T-helper 2 cell treated with Interferon-gamma antibody and Interleukin-4, amounts not matched to agents 5 μg/mL and 100 μg/mL, for 36 hours (primary cell): Measurements from ENCODE around the gene PKP3.
"Not testable (repeated sequence)": the region's sequence is repeated elsewhere in the genome, so short reads cannot be mapped to it uniquely, and the experiment has no call there.

ENCODE experiments used
- DNase-seq: peaks from one replicate; pipeline ENCODE4 v3.0.0; 2021; ENCODE audit warnings: low spot score
- H3K27ac Mint-ChIP-seq: one replicate; pipeline ENCODE4 v1.8.0; 2021; ENCODE audit warnings: mild to moderate bottlenecking, mixed read lengths
- H3K27me3 Mint-ChIP-seq: one replicate; pipeline ENCODE4 v1.8.0; 2021; ENCODE audit warnings: low read depth, mixed read lengths
- H3K36me3 Mint-ChIP-seq: one replicate; pipeline ENCODE4 v1.8.0; 2021; ENCODE audit warnings: low read depth, mixed read lengths
- H3K4me1 Mint-ChIP-seq: one replicate; pipeline ENCODE4 v1.8.0; 2021; ENCODE audit warnings: low read depth, mixed read lengths
- H3K4me3 Mint-ChIP-seq: one replicate; pipeline ENCODE4 v1.8.0; 2022; ENCODE audit warnings: mild to moderate bottlenecking, moderate library complexity, mixed read lengths
- H3K9me3 Mint-ChIP-seq: one replicate; pipeline ENCODE4 v1.8.0; 2021; ENCODE audit warnings: mixed read lengths

PKP3 gene

DNA sequence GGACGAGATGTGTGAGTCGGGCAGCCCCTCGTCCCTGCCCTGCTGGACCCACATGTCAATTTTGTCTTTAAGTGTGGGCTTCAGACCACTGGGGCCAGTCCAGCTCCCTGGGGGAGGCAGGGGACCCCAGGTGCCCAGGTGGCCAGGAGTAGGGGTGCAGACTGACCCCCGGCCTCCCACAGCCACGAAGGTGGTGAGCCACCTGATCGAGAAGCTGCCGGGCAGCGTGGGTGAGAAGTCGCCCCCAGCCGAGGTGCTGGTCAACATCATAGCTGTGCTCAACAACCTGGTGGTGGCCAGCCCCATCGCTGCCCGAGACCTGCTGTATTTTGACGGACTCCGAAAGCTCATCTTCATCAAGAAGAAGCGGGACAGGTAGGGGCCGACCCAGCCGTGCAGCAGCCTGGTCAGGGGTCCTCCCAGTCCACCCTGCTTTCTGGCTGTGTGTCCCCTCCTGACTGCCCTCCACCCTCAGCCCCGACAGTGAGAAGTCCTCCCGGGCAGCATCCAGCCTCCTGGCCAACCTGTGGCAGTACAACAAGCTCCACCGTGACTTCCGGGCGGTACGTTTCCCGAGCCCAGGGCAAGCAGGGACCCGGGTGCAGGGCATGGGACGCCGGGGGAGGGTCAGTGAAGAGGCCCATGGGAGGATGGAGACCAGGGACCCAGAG is 9.9 kb downstream of the PKP3 start:
- Mint-ChIP-seq H3K27ac (no peak overlapping the region), H3K27me3 (peaks cover 5% of the 10 kb centered on the region), H3K4me3 (no peak overlapping the region), H3K36me3 (peaks cover 2% of the 10 kb centered on the region), H3K4me1 (peaks cover 3% of the 10 kb centered on the region), H3K9me3 (no peaks in the 10 kb centered on the region)
- DNase-seq, result no peak

- Mint-ChIP-seq H3K27ac (peak overlapping the region; percentile 49), H3K9me3 (no peaks in the 10 kb centered on the region), H3K4me3 (peak overlapping the region; percentile 12), H3K27me3 (peaks cover 2% of the 10 kb centered on the region), H3K4me1 (peaks cover 3% of the 10 kb centered on the region), H3K36me3 (peaks cover 2% of the 10 kb centered on the region)
- DNase-seq, result no peak
Observed at GRCh38 chr11:404551-405264, 10.7 kb downstream of the PKP3 start.

- H3K4me1 Mint-ChIP-seq, result peaks cover 3% of the 10 kb centered on the region
Observed at GRCh38 chr11:405323-405953, 11.4 kb downstream of the PKP3 start.

GRCh38 chr11:405954-406795 is 12.2 kb downstream of the PKP3 start:
- Mint-ChIP-seq H3K4me1 (peaks cover 3% of the 10 kb centered on the region), H3K27me3 (no peaks in the 10 kb centered on the region), H3K9me3 (no peaks in the 10 kb centered on the region), H3K36me3 (peaks cover 2% of the 10 kb centered on the region), H3K27ac (peak overlapping the region; percentile 52), H3K4me3 (no peak overlapping the region)
- DNase-seq, result no peak

More at GRCh38 chr11:405323-405953, 11.4 kb downstream of the PKP3 start:
- no peaks in the 10 kb centered on the region for H3K9me3 Mint-ChIP-seq
- no peaks in the 10 kb centered on the region for H3K27me3 Mint-ChIP-seq
- H3K36me3 Mint-ChIP-seq, result peaks cover 2% of the 10 kb centered on the region
- H3K27ac Mint-ChIP-seq, result peak overlapping the region; percentile 83
- no peak for DNase-seq
- peak overlapping the region; percentile 59 for H3K4me3 Mint-ChIP-seq

- H3K9me3 Mint-ChIP-seq, result no peaks in the 10 kb centered on the region
- H3K27me3 Mint-ChIP-seq, result no peaks in the 10 kb centered on the region
- peak; percentile 86 for DNase-seq
- H3K4me1 Mint-ChIP-seq, result peaks cover 3% of the 10 kb centered on the region
- H3K36me3 Mint-ChIP-seq, result peaks cover 2% of the 10 kb centered on the region
- H3K27ac Mint-ChIP-seq, result no peak overlapping the region
- no peak overlapping the region for H3K4me3 Mint-ChIP-seq
Observed at GRCh38 chr11:406796-407650, 13.0 kb downstream of the PKP3 start.

DNA sequence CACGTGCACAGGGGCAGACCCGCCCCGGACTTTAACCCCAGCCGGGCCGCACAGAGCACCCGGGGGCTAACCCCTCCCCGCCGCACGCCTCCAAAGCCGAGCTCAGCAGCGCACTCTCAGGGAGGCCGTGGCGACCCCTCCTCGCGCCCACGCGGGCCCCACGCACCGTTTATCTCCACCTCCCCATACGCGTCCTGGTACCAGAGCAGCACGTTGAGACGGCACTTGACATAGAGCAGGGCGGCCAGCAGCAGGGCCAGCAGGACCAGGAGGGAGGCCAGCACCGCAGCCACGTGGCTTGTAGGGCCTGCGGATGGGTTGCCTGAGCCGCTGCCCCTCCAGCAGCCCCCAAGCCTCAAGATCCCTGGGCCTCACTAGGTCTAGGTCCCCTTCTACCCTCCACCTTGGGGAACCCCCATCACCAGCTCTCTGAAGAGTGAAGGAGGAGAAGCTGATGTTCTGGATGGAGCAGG is 13.7 kb downstream of the PKP3 start:
- Mint-ChIP-seq H3K9me3 (no peaks in the 10 kb centered on the region), H3K27ac (peak overlapping the region; percentile 26), H3K4me1 (peaks cover 3% of the 10 kb centered on the region), H3K4me3 (peak overlapping the region; percentile 26), H3K27me3 (no peaks in the 10 kb centered on the region), H3K36me3 (peaks cover 2% of the 10 kb centered on the region)
- no peak for DNase-seq

DNA sequence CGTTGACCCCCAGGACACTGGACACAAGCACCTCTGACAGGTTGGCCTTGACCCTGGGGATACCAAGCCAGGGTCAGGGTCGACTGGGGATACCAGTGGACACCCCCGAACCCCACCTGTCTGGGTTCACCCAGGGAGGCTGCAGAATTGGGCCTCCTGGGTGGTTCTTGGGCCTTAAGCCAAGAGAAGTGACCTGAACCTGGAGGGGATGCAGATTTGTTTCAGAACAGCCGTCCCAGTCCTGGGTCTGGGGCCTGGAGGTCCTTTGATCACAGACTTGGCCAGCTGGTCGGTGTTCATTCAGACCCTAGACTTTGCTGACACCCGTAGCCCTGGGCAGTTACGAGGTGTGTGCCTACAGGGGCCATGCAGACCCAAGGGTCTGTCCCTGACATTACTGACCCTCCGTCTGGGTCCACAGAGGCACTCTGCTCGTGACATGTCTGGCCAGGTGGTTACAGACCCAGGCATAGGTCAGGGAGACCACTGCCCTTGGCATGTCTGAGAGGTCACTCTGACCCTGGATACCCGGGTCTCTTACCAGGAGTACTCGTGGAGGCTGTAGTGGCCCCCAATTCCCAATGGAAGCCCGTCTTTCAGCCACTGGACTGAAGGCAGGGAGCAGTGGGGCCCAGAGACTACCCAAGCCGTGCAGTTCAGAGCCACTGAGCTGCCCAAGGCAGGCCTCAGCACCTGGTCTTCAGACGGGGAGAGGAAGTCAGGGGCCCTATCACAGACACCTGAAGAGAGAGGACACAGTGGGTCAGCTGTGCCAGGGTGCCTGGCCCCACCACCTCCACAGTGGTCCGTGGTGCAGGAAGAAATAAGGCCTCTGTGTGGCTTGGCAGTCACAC is 14.4 kb downstream of the PKP3 start:
- H3K36me3 Mint-ChIP-seq, result peaks cover 2% of the 10 kb centered on the region
- H3K4me3 Mint-ChIP-seq, result no peak overlapping the region
- no peak for DNase-seq
- H3K27me3 Mint-ChIP-seq, result no peaks in the 10 kb centered on the region
- peaks cover 7% of the 10 kb centered on the region for H3K4me1 Mint-ChIP-seq
- H3K9me3 Mint-ChIP-seq, result no peaks in the 10 kb centered on the region
- H3K27ac Mint-ChIP-seq, result no peak overlapping the region

DNA sequence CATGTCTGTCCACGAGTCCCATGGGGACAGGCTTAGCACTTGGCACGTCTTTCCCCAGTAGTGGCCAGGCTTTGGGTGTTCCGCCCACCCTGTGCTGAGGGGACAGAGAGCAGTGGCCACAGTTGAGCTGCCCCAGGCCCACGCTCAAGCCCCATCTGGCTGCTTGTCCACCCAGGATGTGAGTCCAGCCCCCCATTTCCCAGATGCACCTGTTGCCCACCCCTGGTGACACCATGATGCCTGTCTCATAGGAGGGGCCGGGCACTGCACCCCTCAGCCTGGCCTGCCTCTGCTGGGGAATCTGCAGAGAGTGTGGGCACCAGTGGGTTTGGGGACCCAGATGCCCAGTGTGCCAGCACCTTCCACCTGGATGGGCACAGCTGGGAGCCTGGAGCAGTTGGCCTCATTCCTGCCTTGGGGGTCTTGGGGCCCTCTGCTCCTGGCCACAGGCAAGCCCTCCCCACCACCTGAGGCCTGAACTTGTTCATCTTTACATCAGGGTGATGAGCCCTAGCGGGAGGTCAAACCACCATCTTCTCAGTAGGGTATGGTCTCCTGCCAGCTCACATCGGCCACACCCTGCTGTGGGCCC is 15.1 kb downstream of the PKP3 start:
- peaks cover 7% of the 10 kb centered on the region for H3K4me1 Mint-ChIP-seq
- H3K4me3 Mint-ChIP-seq, result no peak overlapping the region
- no peaks in the 10 kb centered on the region for H3K27me3 Mint-ChIP-seq
- no peak overlapping the region for H3K27ac Mint-ChIP-seq
- H3K36me3 Mint-ChIP-seq, result peaks cover 2% of the 10 kb centered on the region
- no peak for DNase-seq
- H3K9me3 Mint-ChIP-seq, result no peaks in the 10 kb centered on the region

GRCh38 chr11:409600-410483 is 15.8 kb downstream of the PKP3 start:
- Mint-ChIP-seq H3K9me3 (no peaks in the 10 kb centered on the region), H3K36me3 (peaks cover 6% of the 10 kb centered on the region), H3K4me3 (no peak overlapping the region), H3K4me1 (peaks cover 14% of the 10 kb centered on the region), H3K27me3 (no peaks in the 10 kb centered on the region), H3K27ac (no peak overlapping the region)
- no peak for DNase-seq

- not testable (repeated sequence) for H3K4me3 Mint-ChIP-seq, H3K9me3 Mint-ChIP-seq, H3K27ac Mint-ChIP-seq, DNase-seq, H3K36me3 Mint-ChIP-seq, H3K27me3 Mint-ChIP-seq
- H3K4me1 Mint-ChIP-seq, result peaks cover 21% of the 10 kb centered on the region
Observed at GRCh38 chr11:410711-411110, 16.7 kb downstream of the PKP3 start.

GRCh38 chr11:411520-411919 is 17.5 kb downstream of the PKP3 start:
- peaks cover 27% of the 10 kb centered on the region for H3K4me1 Mint-ChIP-seq
- not testable (repeated sequence) for H3K4me3 Mint-ChIP-seq, DNase-seq, H3K9me3 Mint-ChIP-seq, H3K36me3 Mint-ChIP-seq, H3K27ac Mint-ChIP-seq, H3K27me3 Mint-ChIP-seq
